ENCODE results near the gene KDELR3. TPM values are rescaled to one million over a fixed set of nuclear protein-coding genes. Genes with fewer than 3 reads are reported as not detected.

KDELR3 gene
- total RNA-seq, 1 donor from 2014 or later = 0.94 TPM

DNA sequence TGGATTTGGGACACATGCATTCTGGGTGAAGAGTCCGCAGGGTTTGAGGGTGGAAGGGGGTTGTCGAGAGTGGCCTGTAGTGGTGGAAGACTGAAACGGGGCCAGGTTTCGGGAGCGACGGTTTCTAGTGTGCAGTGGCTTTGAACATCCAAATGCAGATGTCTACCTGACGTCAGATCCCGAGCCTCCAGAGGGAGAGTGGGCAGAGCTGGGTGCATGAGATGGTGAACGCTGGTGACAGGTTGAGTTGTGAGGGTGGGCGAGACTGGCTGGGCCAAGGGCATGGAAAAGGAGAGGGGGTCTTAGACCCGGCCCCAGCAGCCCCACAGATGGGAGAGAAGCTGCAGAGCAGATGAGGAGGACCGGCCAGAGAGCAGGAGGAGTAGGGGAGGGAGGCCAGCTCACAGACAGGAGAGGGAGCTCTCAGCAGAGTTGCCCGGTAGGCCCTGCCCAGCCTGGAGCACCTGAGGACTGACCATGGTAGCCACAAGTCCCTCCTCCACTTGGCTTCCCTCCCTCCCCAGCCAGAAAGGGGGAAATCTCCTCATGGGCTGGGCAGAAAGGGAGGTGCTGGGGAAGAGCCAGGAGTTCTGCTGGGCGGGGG, 27.0 kb upstream of the KDELR3 start:
- no peak for DNase-seq

DNA sequence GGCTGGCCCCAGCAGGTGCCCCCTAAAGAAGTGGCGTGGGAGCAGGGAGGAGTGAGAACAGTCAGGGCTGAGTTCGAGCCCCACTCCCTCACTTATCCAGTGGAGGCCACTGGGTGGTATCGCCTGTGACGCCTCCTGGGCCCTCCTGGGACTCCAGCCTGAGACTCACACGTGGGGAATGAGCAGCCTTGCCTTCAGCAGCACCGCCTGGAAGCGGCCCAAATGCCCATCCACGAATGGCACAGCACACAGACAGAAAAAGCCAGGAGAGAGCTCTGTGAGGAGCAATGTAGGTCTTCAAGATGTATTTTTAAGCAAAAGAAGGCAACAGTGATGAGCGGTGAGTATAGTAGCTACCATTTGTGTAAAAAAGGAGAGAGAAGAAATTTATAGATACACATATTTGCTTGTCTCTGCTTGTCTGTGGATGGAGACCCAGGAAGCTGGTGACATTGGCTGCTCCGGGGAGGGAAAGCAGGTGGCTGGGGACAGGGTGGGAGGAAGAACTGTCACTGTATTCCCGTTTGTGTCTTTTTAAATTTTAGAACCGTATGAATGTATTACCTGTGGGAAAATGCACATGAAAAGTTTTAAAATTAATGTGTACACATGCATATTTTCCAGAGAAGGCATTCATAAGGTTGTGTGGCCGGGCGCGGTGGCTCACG, 26.1 kb upstream of the KDELR3 start:
- DNase-seq = no peak

GRCh38 chr22:38442967-38443627, 24.8 kb upstream of the KDELR3 start:
- DNase-seq = no peak

- DNase-seq = no peak
These were observed 24.0 kb upstream of the KDELR3 start for GRCh38 chr22:38443628-38444521.

DNA sequence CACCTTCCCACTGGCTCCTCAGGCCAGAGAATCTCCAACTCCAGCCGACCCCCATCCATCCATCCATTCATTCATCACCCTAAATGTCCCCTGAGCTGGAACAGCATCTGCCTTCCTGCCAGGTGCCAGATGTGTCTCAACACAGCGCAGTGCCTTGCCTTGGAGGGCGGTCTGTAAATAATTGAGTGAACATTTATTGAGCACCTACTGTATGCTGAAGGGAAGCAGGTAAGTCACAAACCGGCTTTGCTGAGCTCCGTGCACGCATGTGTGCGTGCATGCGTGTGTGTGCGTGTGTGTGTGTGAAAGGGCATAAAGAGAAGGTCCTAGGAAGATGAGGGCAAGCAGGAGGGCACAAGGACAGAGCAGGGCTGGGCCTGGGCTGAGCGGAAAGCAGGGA, 23.1 kb upstream of the KDELR3 start:
- DNase-seq = no peak

- DNase-seq = no peak
These were observed 21.8 kb upstream of the KDELR3 start for GRCh38 chr22:38446018-38446601.

- no peak for DNase-seq
These were observed 18.8 kb upstream of the KDELR3 start for GRCh38 chr22:38448945-38449745.

GRCh38 chr22:38449776-38450175, 18.1 kb upstream of the KDELR3 start:
- peak; percentile 53 for DNase-seq

GRCh38 chr22:38450234-38450797, 17.6 kb upstream of the KDELR3 start:
- no peak for DNase-seq

GRCh38 chr22:38451404-38451803, 16.5 kb upstream of the KDELR3 start:
- no peak for DNase-seq

GRCh38 chr22:38451864-38452263, 16.0 kb upstream of the KDELR3 start:
- no peak for DNase-seq

GRCh38 chr22:38452373-38453065, 15.4 kb upstream of the KDELR3 start:
- DNase-seq = peak; percentile 60

GRCh38 chr22:38453066-38453672, 14.7 kb upstream of the KDELR3 start:
- no peak for DNase-seq

DNA sequence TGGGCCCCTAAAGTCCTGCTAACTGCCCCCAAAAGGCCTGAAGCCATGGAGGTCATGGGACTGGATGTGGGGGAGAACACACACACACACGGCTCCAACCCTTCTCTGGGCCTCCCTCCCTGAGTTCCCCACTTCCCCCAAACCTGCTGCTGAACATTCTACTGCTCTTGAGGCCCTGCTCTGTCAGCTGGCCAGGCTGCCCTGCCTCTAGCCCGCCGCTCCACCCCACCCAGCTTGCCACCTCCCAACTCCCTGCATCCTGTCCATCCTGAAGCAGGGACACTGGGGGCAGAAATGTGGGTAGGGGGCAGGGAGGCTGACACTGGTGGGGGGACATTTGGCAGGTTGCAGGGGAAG, 13.9 kb upstream of the KDELR3 start:
- no peak for DNase-seq

- DNase-seq = no peak
These were observed 13.4 kb upstream of the KDELR3 start for GRCh38 chr22:38454353-38455075.

GRCh38 chr22:38455076-38455529, 12.8 kb upstream of the KDELR3 start, which contains the start of gene KCNJ4:
KCNJ4 (minus strand) TSS chr22:38455199; CDS start chr22:38428132, 27,067 bp downstream.
- DNase-seq = no peak

- no peak for DNase-seq
These were observed 12.2 kb upstream of the KDELR3 start for GRCh38 chr22:38455530-38456271.

- no peak for DNase-seq
These were observed 11.5 kb upstream of the KDELR3 start for GRCh38 chr22:38456272-38456835.
